Peyer's patch (tissue), 4 donors: ENCODE results near the gene ARL9.

Source experiments
- CTCF ChIP-seq, 6 experiments: fragments of 450-650 bp in 4 of 6; fragments of 200-600 bp in 2 of 6; sonication (generic) in 1 of 6; IDR thresholded peaks; one replicate each; pipeline ENCODE4 v1.5.1; 2017 to 2019; ENCODE audit warnings: antibody characterized with exemption in 6 of 6, mild to moderate bottlenecking in 3 of 6, moderate library complexity in 1 of 6
- POLR2A ChIP-seq, 2 donors: fragments of 450-650 bp; IDR thresholded peaks; one replicate each; pipeline ENCODE4 v1.5.1; 2017; ENCODE audit warnings: antibody characterized with exemption in 2 of 2, mild to moderate bottlenecking in 2 of 2, moderate library complexity in 2 of 2

GRCh38 chr4:56465599-56466295 is 39.8 kb upstream of the ARL9 start:
- TF ChIP-seq CTCF (IDR thresholded peaks at IDR 0.05) (no peak), POLR2A (IDR thresholded peaks at IDR 0.05) (no peak)
